Suprapubic skin (tissue), 4 donors: ENCODE results near the gene DST.

Source experiments
- CTCF ChIP-seq, 2 donors: fragments of 200-600 bp in 1 of 2; fragments of 450-650 bp in 1 of 2; sonication (generic) in 1 of 2; IDR thresholded peaks; one replicate each; pipeline ENCODE4 v1.5.1; 2016 to 2019; ENCODE audit warnings: antibody characterized with exemption in 2 of 2, mild to moderate bottlenecking in 1 of 2, moderate library complexity in 1 of 2
- EP300 ChIP-seq: sonication (generic); formaldehyde crosslinking; IDR thresholded peaks from one replicate; pipeline ENCODE4 v1.6.1; 2017; ENCODE audit warnings: antibody characterized with exemption
- POLR2A ChIP-seq, 2 donors: fragments of 450-650 bp; IDR thresholded peaks; one replicate each; pipeline ENCODE4 v1.6.1; 2017; ENCODE audit warnings: antibody characterized with exemption in 2 of 2, mild to moderate bottlenecking in 2 of 2, moderate library complexity in 2 of 2
- POLR2AphosphoS5 ChIP-seq, 3 donors: sonication (generic); formaldehyde crosslinking; IDR thresholded peaks; one replicate each; pipeline ENCODE4 v1.6.1; 2017; ENCODE audit warnings: antibody characterized with exemption in 3 of 3

DNA sequence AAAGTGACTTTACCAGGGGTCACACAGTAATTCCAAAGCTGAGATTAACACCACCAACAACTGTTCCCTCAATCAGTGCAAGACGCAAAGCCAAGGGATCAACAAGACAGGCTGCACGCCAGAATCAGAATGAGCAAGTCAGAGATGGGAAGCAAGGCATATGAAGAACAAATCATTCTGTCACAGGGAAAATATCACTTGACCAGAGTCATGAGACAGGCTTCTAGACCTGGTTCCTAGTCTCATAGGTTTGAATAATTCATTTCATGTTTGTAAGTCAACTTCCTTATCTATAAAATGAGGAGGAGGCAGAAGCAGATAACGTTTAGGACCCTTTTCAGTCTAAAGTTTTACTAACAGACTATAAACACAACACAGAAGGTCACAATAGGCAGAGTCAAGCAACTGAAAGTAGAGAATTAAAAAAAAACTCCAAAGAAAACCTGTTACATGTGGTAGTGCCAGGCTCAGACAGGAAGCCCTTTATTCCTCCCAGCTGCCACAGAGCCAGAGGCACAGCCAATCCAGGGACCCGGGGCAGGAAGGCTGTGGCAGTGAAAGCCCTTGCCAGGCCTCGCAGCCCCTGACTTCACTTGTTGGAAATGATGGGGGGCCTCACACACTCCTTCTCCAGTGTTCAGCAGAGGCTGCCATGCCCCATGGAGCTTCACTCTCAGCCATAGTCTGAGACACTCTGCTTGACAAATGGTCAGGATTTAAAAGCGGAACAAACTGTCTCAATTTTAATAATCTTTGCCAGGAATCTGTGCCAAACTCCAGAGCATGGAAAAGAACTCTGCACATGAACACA is 29.2 kb upstream of the DST start:
- no peak for TF ChIP-seq EP300
- TF ChIP-seq CTCF (IDR thresholded peaks at IDR 0.05) = no peak
- TF ChIP-seq POLR2AphosphoS5 (IDR thresholded peaks at IDR 0.05) = no peak
- TF ChIP-seq POLR2A (IDR thresholded peaks at IDR 0.05) = no peak
